AG04450 (cell line): ENCODE data around the gene LEO1. TPM values are rescaled to one million over a fixed set of nuclear protein-coding genes. Genes with fewer than 3 reads are reported as not detected.

Experiments
- CTCF ChIA-PET: fragments of 300-600, 350-600 bp; formaldehyde crosslinking; extraction: SDS; loops from one replicate; lab custom pipeline; 2022; ENCODE audit warnings: antibody characterized with exemption, inconsistent platforms; lab: Charles Lee
- POLR2A ChIA-PET: fragments of 350-600 bp; formaldehyde crosslinking; extraction: SDS; loops from one replicate; lab custom pipeline; 2021; ENCODE audit warnings: antibody characterized with exemption, inconsistent platforms; lab: Yijun Ruan, JAX
- DNase-seq: peaks from one replicate; pipeline ENCODE4 v3.0.0-alpha.2; 2011; ENCODE audit warnings: low read depth, low spot score
- H3K27ac ChIP-seq: one replicate; pipeline ENCODE4 v1.5.1; 2012; ENCODE audit warnings: low read depth, low read length, control low read depth
- H3K27me3 ChIP-seq: one replicate; pipeline ENCODE4 v1.6.0; 2012; ENCODE audit warnings: low read length; ENCODE audit not compliant: control insufficient read depth, insufficient read depth
- H3K4me3 ChIP-seq: 2 replicates; pipeline ENCODE4 v1.5.1; 2011; ENCODE audit warnings: mild to moderate bottlenecking, low read depth, low read length, control low read depth
- H3K9me3 ChIP-seq: 2 replicates; pipeline ENCODE4 v1.5.1; 2012; ENCODE audit warnings: low read length; ENCODE audit not compliant: control insufficient read depth, insufficient read depth
- polyA plus RNA-seq: library from polyadenylated mRNA; depleted of rRNA; stranded (reverse); fragments of >200 nt; gene quantifications from 2 replicates; pipeline ENCODE4 v1.2.3, GENCODE V29; 2011
- TF ChIP-seq, protein P1 (sequence below): IDR thresholded peaks from 2 replicates; pipeline ENCODE4 v1.5.1; 2011; ENCODE audit warnings: low read depth, low read length, control low read depth, inconsistent platforms

The LEO1 gene
- polyA plus RNA-seq, 1 experiment, result 8.0 TPM

DNA sequence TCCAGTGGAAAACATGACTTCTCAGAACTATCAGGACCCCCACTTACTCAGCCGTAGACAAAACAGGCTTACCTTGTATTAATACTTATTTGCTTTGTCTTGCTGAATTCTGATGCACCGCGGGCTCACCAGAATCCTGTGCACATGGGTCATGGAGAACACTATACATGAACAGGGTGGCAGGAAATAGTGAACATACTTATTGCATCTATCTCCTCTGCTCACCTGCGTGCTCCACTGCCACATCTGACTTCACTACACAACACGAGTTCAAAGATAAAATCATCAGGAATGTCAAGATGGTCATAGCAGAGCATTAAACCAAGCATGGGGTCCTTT, 36.8 kb upstream of the LEO1 start:
- ChIA-PET POLR2A (no interaction called here), CTCF (no interaction called here)
- DNase-seq, result no peak
- no peak overlapping the region for H3K4me3 ChIP-seq
- no peaks in the 10 kb centered on the region for H3K9me3 ChIP-seq
- H3K27me3 ChIP-seq, result no peaks in the 10 kb centered on the region
- TF ChIP-seq, protein P1, sequence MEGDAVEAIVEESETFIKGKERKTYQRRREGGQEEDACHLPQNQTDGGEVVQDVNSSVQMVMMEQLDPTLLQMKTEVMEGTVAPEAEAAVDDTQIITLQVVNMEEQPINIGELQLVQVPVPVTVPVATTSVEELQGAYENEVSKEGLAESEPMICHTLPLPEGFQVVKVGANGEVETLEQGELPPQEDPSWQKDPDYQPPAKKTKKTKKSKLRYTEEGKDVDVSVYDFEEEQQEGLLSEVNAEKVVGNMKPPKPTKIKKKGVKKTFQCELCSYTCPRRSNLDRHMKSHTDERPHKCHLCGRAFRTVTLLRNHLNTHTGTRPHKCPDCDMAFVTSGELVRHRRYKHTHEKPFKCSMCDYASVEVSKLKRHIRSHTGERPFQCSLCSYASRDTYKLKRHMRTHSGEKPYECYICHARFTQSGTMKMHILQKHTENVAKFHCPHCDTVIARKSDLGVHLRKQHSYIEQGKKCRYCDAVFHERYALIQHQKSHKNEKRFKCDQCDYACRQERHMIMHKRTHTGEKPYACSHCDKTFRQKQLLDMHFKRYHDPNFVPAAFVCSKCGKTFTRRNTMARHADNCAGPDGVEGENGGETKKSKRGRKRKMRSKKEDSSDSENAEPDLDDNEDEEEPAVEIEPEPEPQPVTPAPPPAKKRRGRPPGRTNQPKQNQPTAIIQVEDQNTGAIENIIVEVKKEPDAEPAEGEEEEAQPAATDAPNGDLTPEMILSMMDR, result no peak
- H3K27ac ChIP-seq, result no peak overlapping the region

DNA sequence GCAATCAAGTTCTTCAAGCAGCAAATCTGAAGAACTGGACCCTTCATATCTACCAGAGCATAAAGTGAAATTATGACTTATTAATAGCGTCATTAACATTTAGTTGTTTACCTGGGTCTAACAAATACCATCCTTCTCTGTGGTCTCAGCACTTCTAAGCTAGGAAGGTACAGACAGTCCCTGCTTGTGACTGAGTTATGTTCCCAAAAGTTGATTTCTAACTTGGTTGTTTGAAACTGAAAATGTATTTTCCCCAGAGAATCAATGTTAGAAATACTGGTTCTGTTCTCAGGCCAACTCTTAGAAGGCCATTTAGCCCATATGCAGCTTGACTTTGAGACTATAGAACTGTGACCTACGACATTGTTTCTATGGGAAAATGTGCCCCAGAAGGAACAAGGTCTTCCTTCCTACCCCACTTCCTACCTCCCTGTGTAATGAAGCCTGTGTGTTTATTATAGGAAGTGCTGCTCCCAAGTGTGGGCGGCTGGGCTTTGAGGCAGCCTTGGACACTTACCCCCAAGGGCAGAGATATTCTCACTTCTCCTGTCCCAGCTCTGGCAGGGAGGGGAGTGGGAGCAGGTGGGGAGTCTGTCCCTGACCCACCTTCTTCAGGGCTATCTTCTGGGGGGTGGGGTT, 35.2 kb upstream of the LEO1 start:
- H3K27ac ChIP-seq, result no peak overlapping the region
- no peak for DNase-seq
- no peak overlapping the region for H3K4me3 ChIP-seq
- H3K9me3 ChIP-seq, result no peaks in the 10 kb centered on the region
- POLR2A ChIA-PET, result interaction anchor here (0.5 to 0.6 kb wide), 2 partner anchors 35 to 46 kb away, joined by 4 to 5 read pairs; partner anchors contain the start of gene LEO1
- CTCF ChIA-PET, result interaction anchor here (1.1 to 2.2 kb wide), 2 partner anchors 72 to 221 kb away, joined by 3 to 6 read pairs; no protein-coding TSS in a partner anchor
- no peaks in the 10 kb centered on the region for H3K27me3 ChIP-seq
- TF ChIP-seq, protein P1, result no peak

DNA sequence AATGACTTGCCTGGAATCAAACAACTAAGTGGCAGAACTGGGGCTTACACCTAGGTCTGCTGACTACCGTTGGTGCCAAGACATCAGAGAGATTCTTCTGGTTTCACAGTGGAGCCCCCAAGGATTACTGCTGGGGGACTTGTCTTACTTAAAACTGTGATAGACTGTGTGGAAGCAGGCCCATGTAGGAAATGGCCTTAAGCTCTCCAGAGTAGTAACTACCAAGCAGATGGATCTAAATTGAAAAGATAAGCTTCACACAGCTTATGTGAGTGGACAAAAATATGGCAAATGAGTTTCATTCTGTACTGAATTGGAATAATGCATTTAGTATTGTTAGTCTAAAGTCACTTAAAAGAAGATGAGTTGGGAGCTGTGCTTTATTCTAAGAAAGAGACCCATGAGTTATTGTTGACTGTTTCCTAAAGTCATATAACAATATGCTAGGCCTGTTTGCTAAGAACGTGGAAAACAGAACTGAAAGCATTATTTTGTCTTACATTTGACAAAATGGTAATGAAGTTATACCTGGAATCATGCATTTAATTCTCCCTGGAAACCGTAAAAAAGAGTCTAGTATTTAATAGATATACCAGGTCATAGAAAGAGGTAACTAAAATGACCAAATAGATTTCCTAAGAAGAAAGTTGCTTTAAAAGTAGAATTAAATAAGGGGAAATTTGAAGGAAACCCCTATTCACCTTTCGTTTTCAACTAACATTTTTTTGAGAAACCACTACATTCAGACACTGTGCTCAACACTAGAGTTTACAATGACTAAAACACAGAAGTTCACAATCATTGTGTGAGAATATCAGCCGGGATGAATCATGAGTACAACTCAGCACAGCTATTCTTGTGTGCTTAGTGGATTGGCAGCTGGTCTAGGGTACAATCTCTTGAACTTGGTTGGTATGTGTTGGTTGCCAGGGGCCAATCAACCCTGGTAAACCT, 34.4 kb upstream of the LEO1 start:
- DNase-seq, result no peak
- H3K9me3 ChIP-seq, result no peaks in the 10 kb centered on the region
- no peaks in the 10 kb centered on the region for H3K27me3 ChIP-seq
- TF ChIP-seq, protein P1, result no peak
- ChIA-PET POLR2A (interaction anchor here (0.5 to 0.6 kb wide), 2 partner anchors 34 to 47 kb away, joined by 4 to 5 read pairs; partner anchors contain the start of gene LEO1), CTCF (interaction anchor here (2.2 kb wide), 1 partner anchor 221 kb away, joined by 6 read pairs; no protein-coding TSS in a partner anchor)
- no peak overlapping the region for H3K4me3 ChIP-seq
- no peak overlapping the region for H3K27ac ChIP-seq

DNA sequence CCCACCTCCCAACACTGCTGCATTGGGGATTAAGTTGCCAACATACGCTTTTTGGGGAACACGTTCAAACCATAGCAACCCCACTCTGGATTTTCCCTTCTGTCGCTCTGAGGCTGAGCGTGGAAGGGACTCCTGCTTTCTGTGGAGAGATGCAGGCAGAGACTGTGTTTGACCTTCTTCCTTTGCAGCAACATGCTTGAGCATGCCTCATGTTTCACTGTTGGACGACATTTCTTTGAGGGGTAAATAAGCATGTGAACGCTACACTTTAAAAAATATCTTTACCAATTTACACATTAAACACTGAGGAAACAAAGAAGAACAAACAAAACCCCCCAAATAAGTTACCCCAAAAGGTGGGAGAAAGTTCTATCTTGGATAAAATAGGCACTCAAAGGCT, 33.2 kb upstream of the LEO1 start:
- CTCF ChIA-PET, result no interaction called here
- no peaks in the 10 kb centered on the region for H3K9me3 ChIP-seq
- no peak overlapping the region for H3K27ac ChIP-seq
- H3K4me3 ChIP-seq, result no peak overlapping the region
- H3K27me3 ChIP-seq, result no peaks in the 10 kb centered on the region
- no peak for DNase-seq
- POLR2A ChIA-PET, result no interaction called here
- TF ChIP-seq, protein P1, result no peak
